Loucy (cell line): ENCODE data around the gene BARHL2.

Experiments used
- H2AFZ ChIP-seq: fragments of 200-600 bp; sonication (generic); 2 replicates; pipeline ENCODE4 v1.6.0; 2016; ENCODE audit warnings: antibody characterized with exemption, mild to moderate bottlenecking, low read length, moderate library complexity
- H3F3A ChIP-seq: fragments of 200-600 bp; 2 replicates; pipeline ENCODE4 v1.6.0; 2016; ENCODE audit warnings: antibody characterized with exemption, low read depth, mild to moderate bottlenecking
- H3K27me3 ChIP-seq: fragments of 200-600 bp; sonication (generic); 2 replicates; pipeline ENCODE4 v1.6.1; 2014; ENCODE audit warnings: low read length, mild to moderate bottlenecking; ENCODE audit not compliant: insufficient read depth, poor library complexity, severe bottlenecking
- H3K36me3 ChIP-seq: fragments of 200-600 bp; sonication (generic); 2 replicates; pipeline ENCODE4 v1.6.1; 2016; ENCODE audit warnings: low read length; ENCODE audit not compliant: insufficient read depth
- H3K4me1 ChIP-seq: fragments of 200-600 bp; sonication (generic); 2 replicates; pipeline ENCODE4 v1.5.1; 2014; ENCODE audit warnings: low read length, mild to moderate bottlenecking; ENCODE audit not compliant: insufficient read depth, poor library complexity, severe bottlenecking
- H3K4me2 ChIP-seq: fragments of 200-600 bp; sonication (generic); 2 replicates; pipeline ENCODE4 v1.6.0; 2014; ENCODE audit warnings: antibody characterized with exemption, low read length, low read depth, mild to moderate bottlenecking; ENCODE audit not compliant: poor library complexity, severe bottlenecking
- H3K4me3 ChIP-seq: fragments of 200-600 bp; sonication (generic); 2 replicates; pipeline ENCODE4 v1.5.1; 2014; ENCODE audit warnings: low read length, mild to moderate bottlenecking, mixed read lengths; ENCODE audit not compliant: poor library complexity, severe bottlenecking
- H3K79me2 ChIP-seq: fragments of 200-600 bp; sonication (generic); 2 replicates; pipeline ENCODE4 v1.6.1; 2014; ENCODE audit warnings: low read length; ENCODE audit not compliant: insufficient read depth
- H3K9ac ChIP-seq: fragments of 200-600 bp; sonication (generic); 2 replicates; pipeline ENCODE4 v1.6.0; 2014; ENCODE audit warnings: mild to moderate bottlenecking, low read depth, low read length, moderate library complexity; ENCODE audit not compliant: poor library complexity, severe bottlenecking
- H3K9me2 ChIP-seq: fragments of 200-600 bp; sonication (generic); replicated peaks from 2 replicates; pipeline ENCODE4 v1.6.1; 2016; ENCODE audit warnings: low read depth, low read length, mixed read lengths
- H3K9me3 ChIP-seq: fragments of 200-600 bp; sonication (generic); 2 replicates; pipeline ENCODE4 v1.6.1; 2014; ENCODE audit warnings: mild to moderate bottlenecking, antibody characterized with exemption, low read length, low read depth; ENCODE audit not compliant: insufficient read depth
- H4K20me1 ChIP-seq: fragments of 200-600 bp; sonication (generic); 2 replicates; pipeline ENCODE4 v1.6.0; 2014; ENCODE audit warnings: antibody characterized with exemption, low read length, mild to moderate bottlenecking; ENCODE audit not compliant: insufficient read depth, poor library complexity, severe bottlenecking
- CTCF ChIP-seq: fragments of 200-600 bp; sonication (generic); conservative IDR thresholded peaks from 2 replicates; pipeline ENCODE4 v1.5.1; 2014; ENCODE audit warnings: mild to moderate bottlenecking, antibody characterized with exemption, low read length
- EZH2phosphoT487 ChIP-seq: fragments of 200-600 bp; IDR thresholded peaks from 2 replicates; pipeline ENCODE4 v1.6.1; 2018; ENCODE audit warnings: antibody characterized with exemption, mild to moderate bottlenecking, moderate library complexity, borderline replicate concordance

Gene BARHL2

GRCh38 chr1:90732136-90732535 is 15.0 kb upstream of the BARHL2 start:
- no peaks in the 10 kb centered on the region for H3K36me3 ChIP-seq
- no peak overlapping the region for H2AFZ ChIP-seq
- no peaks in the 10 kb centered on the region for H4K20me1 ChIP-seq
- H3K9me2 ChIP-seq: no peaks in the 10 kb centered on the region
- H3F3A ChIP-seq: no peaks in the 10 kb centered on the region
- H3K4me1 ChIP-seq: no peaks in the 10 kb centered on the region
- H3K4me3 ChIP-seq: no peak overlapping the region
- H3K9me3 ChIP-seq: no peaks in the 10 kb centered on the region
- TF ChIP-seq EZH2phosphoT487 (no peak), CTCF (no peak)
- no peaks in the 10 kb centered on the region for H3K79me2 ChIP-seq
- H3K27me3 ChIP-seq: no peaks in the 10 kb centered on the region
- H3K9ac ChIP-seq: no peak overlapping the region
- H3K4me2 ChIP-seq: no peak overlapping the region

GRCh38 chr1:90731382-90732050 is 14.4 kb upstream of the BARHL2 start:
- no peaks in the 10 kb centered on the region for H3K9me3 ChIP-seq
- TF ChIP-seq EZH2phosphoT487: no peak
- no peak for TF ChIP-seq CTCF
- no peaks in the 10 kb centered on the region for H3K4me1 ChIP-seq
- no peaks in the 10 kb centered on the region for H3F3A ChIP-seq
- H3K36me3 ChIP-seq: no peaks in the 10 kb centered on the region
- H3K9ac ChIP-seq: no peak overlapping the region
- no peaks in the 10 kb centered on the region for H3K27me3 ChIP-seq
- H4K20me1 ChIP-seq: no peaks in the 10 kb centered on the region
- no peaks in the 10 kb centered on the region for H3K79me2 ChIP-seq
- no peak overlapping the region for H2AFZ ChIP-seq
- H3K9me2 ChIP-seq: no peaks in the 10 kb centered on the region
- no peak overlapping the region for H3K4me3 ChIP-seq
- no peak overlapping the region for H3K4me2 ChIP-seq

- H3K4me2 ChIP-seq: no peak overlapping the region
- H3K9ac ChIP-seq: no peak overlapping the region
- H3K79me2 ChIP-seq: no peaks in the 10 kb centered on the region
- no peak for TF ChIP-seq EZH2phosphoT487
- TF ChIP-seq CTCF: no peak
- H3K27me3 ChIP-seq: no peaks in the 10 kb centered on the region
- no peaks in the 10 kb centered on the region for H4K20me1 ChIP-seq
- no peaks in the 10 kb centered on the region for H3F3A ChIP-seq
- no peaks in the 10 kb centered on the region for H3K4me1 ChIP-seq
- H2AFZ ChIP-seq: no peak overlapping the region
- H3K36me3 ChIP-seq: no peaks in the 10 kb centered on the region
- H3K9me2 ChIP-seq: no peaks in the 10 kb centered on the region
- H3K9me3 ChIP-seq: no peaks in the 10 kb centered on the region
- H3K4me3 ChIP-seq: no peak overlapping the region
These were observed 13.3 kb upstream of the BARHL2 start for GRCh38 chr1:90730243-90731022.
